B cell (primary cell): ENCODE results near the gene CPOX. TPM values are rescaled to one million over a fixed set of nuclear protein-coding genes. Genes with fewer than 3 reads are reported as not detected.

Experiments used
- ATAC-seq: fragments of 200-7000 bp; cut with Tn5 transposase; one replicate; pipeline ENCODE4 v1.10.0; 2021; ENCODE audit warnings: low read depth, mild to moderate bottlenecking, moderate number of reproducible peaks, moderate library complexity
- CTCF ChIA-PET: fragments of 350-600 bp; sonication (Branson Sonifier 250); formaldehyde crosslinking; loops from one replicate; lab custom pipeline; 2021; ENCODE audit warnings: antibody characterized with exemption, inconsistent platforms; lab: Charles Lee
- POLR2A ChIA-PET: fragments of 350-600 bp; sonication (Branson Sonifier 250); formaldehyde crosslinking; loops from one replicate; lab custom pipeline; 2021; ENCODE audit warnings: antibody characterized with exemption; lab: Charles Lee
- DNase-seq: peaks from one replicate; pipeline ENCODE4 v3.0.0; 2013
- H2AFZ ChIP-seq: 2 replicates; pipeline ENCODE4 v1.6.1; 2012; ENCODE audit warnings: mild to moderate bottlenecking, low read depth, low read length; ENCODE audit not compliant: insufficient read depth, poor library complexity, severe bottlenecking
- H3K27ac ChIP-seq, 2 donors: 1 replicate in 1 of 2; 2 replicates in 1 of 2; pipeline ENCODE4 v1.5.1; 2012 to 2013; ENCODE audit warnings: low read length in 2 of 2, mild to moderate bottlenecking in 2 of 2, moderate library complexity in 1 of 2
- H3K27me3 ChIP-seq, 4 experiments: fragments of 200-600 bp in 1 of 4; sonication (generic) in 1 of 4; replicated peaks in 1 of 4; 1 replicate in 2 of 4; 2 replicates in 2 of 4; pipeline versions ENCODE4 v1.6.1 to v1.7.0; 2013 to 2016; ENCODE audit warnings: low read length in 3 of 4, mild to moderate bottlenecking in 2 of 4, mixed read lengths in 1 of 4, moderate library complexity in 1 of 4; ENCODE audit not compliant: insufficient read depth in 4 of 4, control insufficient read depth in 3 of 4; ENCODE audit errors: control extremely low read depth in 1 of 4
- H3K36me3 ChIP-seq, 2 experiments: replicated peaks in 1 of 2; 1 replicate in 1 of 2; 2 replicates in 1 of 2; pipeline versions ENCODE4 v1.6.1 to v1.7.1; 2013; ENCODE audit warnings: low read length in 1 of 2; ENCODE audit not compliant: insufficient read depth in 2 of 2, control insufficient read depth in 1 of 2; ENCODE audit errors: control extremely low read depth in 1 of 2, extremely low read depth in 1 of 2
- H3K4me1 ChIP-seq, 2 donors: fragments of 200-600 bp in 1 of 2; sonication (generic) in 1 of 2; 1 replicate in 1 of 2; 2 replicates in 1 of 2; pipeline versions ENCODE4 v1.5.1 to v1.6.1; 2013 to 2017; ENCODE audit warnings: low read length in 2 of 2; ENCODE audit not compliant: control insufficient read depth in 2 of 2, insufficient read depth in 2 of 2
- H3K4me2 ChIP-seq: replicated peaks from 2 replicates; pipeline ENCODE3; 2012; ENCODE audit warnings: mild to moderate bottlenecking, low read depth, low read length; ENCODE audit not compliant: poor library complexity, severe bottlenecking
- H3K4me3 ChIP-seq, 5 experiments: fragments of 200-600 bp in 1 of 5; sonication (generic) in 1 of 5; 1 replicate in 3 of 5; 2 replicates in 2 of 5; pipeline versions ENCODE4 v1.5.1 to v1.7.0; 2011 to 2016; ENCODE audit warnings: low read length in 4 of 5, mild to moderate bottlenecking in 4 of 5, low read depth in 2 of 5, control low read depth in 1 of 5, moderate library complexity in 1 of 5; ENCODE audit not compliant: insufficient read depth in 1 of 5; ENCODE audit errors: control extremely low read depth in 1 of 5, extremely low read depth in 1 of 5
- H3K79me2 ChIP-seq: fragments of 200-600 bp; sonication (generic); one replicate; pipeline ENCODE4 v1.6.0; 2016; ENCODE audit warnings: low read length; ENCODE audit not compliant: control insufficient read depth, insufficient read depth
- H3K9ac ChIP-seq: fragments of 200-600 bp; sonication (generic); 2 replicates; pipeline ENCODE4 v1.6.1; 2017; ENCODE audit warnings: mild to moderate bottlenecking, low read length, moderate library complexity
- H3K9me3 ChIP-seq, 3 donors: one replicate each; pipeline versions ENCODE4 v1.6.1 to v1.7.1; 2013; ENCODE audit warnings: low read length in 2 of 3; ENCODE audit not compliant: control insufficient read depth in 2 of 3, insufficient read depth in 1 of 3; ENCODE audit errors: control extremely low read depth in 1 of 3
- H4K20me1 ChIP-seq: 2 replicates; pipeline ENCODE4 v1.6.0; 2012; ENCODE audit warnings: mild to moderate bottlenecking, low read length; ENCODE audit not compliant: insufficient read depth, control insufficient read depth, poor library complexity, severe bottlenecking
- H3K27ac Mint-ChIP-seq: one replicate; pipeline ENCODE4 v1.8.0; 2021; ENCODE audit warnings: mixed read lengths
- H3K27me3 Mint-ChIP-seq: one replicate; pipeline ENCODE4 v1.8.0; 2021; ENCODE audit warnings: mixed read lengths
- H3K4me1 Mint-ChIP-seq: one replicate; pipeline ENCODE4 v1.8.0; 2021; ENCODE audit warnings: mixed read lengths
- H3K4me3 Mint-ChIP-seq: one replicate; pipeline ENCODE4 v1.8.0; 2021; ENCODE audit warnings: mixed read lengths
- H3K9me3 Mint-ChIP-seq: one replicate; pipeline ENCODE4 v1.8.0; 2022; ENCODE audit warnings: mixed read lengths; ENCODE audit not compliant: insufficient read depth
- CTCF ChIP-seq: fragments of 200-600 bp; IDR thresholded peaks from one replicate; pipeline ENCODE4 v1.8.0; 2022; ENCODE audit warnings: antibody characterized with exemption, mild to moderate bottlenecking
- EZH2 ChIP-seq: IDR thresholded peaks from 2 replicates; pipeline ENCODE4 v1.6.1; 2012; ENCODE audit warnings: borderline replicate concordance, low read depth, mild to moderate bottlenecking, moderate library complexity, low read length; ENCODE audit not compliant: insufficient read depth, poor library complexity, severe bottlenecking
- WGBS: methylation state at CpG from one replicate; pipeline ENCODE4 v1.1.5; 2013; ENCODE audit warnings: missing lambda C conversion rate; ENCODE audit not compliant: insufficient coverage; 5-methylcytosine and 5-hydroxymethylcytosine counted together
- intact Hi-C: fragments of 100-400 bp; cut with micrococcal nuclease; formaldehyde crosslinking; loops from one replicate; pipeline ENCODE4 v1.10.0; 2022
- polyA plus RNA-seq: library from polyadenylated mRNA; depleted of rRNA; stranded (reverse); fragments of >200 nt; gene quantifications from 2 replicates; pipeline ENCODE4 v1.2.3, GENCODE V29; 2012
- total RNA-seq, 2 donors: library from RNA; stranded (reverse); fragments of 120-200 nt in 1 of 2; gene quantifications; 1 replicate in 1 of 2; 2 replicates in 1 of 2; pipeline versions ENCODE4 v1.2.3 to v1.2.4, GENCODE V29; 2013 to 2022

CPOX gene
- total and polyA plus RNA-seq, 2 donors (not counting 1 experiment from before 2014, with no cell fraction given): 6.8 to 17.5 TPM

GRCh38 chr3:98550833-98551232 lies 42.6 kb downstream of the CPOX start:
- Histone ChIP-seq H4K20me1 (no peaks in the 10 kb centered on the region), H3K27ac (no peak overlapping the region), H3K79me2 (no peaks in the 10 kb centered on the region), H2AFZ (no peak overlapping the region), H3K4me1 (peaks cover 3 to 14% of the 10 kb centered on the region in 2 donors), H3K9ac (no peak overlapping the region), H3K9me3 (peaks cover 0 to 1% (median 0%) of the 10 kb centered on the region in 3 donors), H3K4me2 (no peak overlapping the region), H3K27me3 (no peaks in the 10 kb centered on the region), H3K4me3 (no peak overlapping the region), H3K36me3 (no peaks in the 10 kb centered on the region)
- TF ChIP-seq EZH2: no peak
- TF ChIP-seq CTCF: no peak
- 100% methylated on average over 2 of the region's 3 CpGs for WGBS
- POLR2A ChIA-PET: no interaction called here
- Mint-ChIP-seq H3K4me3 (no peak overlapping the region), H3K4me1 (peaks cover 25% of the 10 kb centered on the region), H3K27ac (no peak overlapping the region), H3K27me3 (peaks cover 5% of the 10 kb centered on the region), H3K9me3 (no peaks in the 10 kb centered on the region)
- CTCF ChIA-PET: no interaction called here
- intact Hi-C loops: no loop called here
- ATAC-seq (no peak), DNase-seq (no peak)

- no peaks in the 10 kb centered on the region for H3K79me2 ChIP-seq
These were observed 44.9 kb downstream of the CPOX start for GRCh38 chr3:98548544-98548943.

More at GRCh38 chr3:98548544-98548943, 44.9 kb downstream of the CPOX start:
- H3K4me3 ChIP-seq: no peak overlapping the region
- peaks cover 3 to 12% of the 10 kb centered on the region in 2 donors for H3K4me1 ChIP-seq
- H4K20me1 ChIP-seq: no peaks in the 10 kb centered on the region
- no peaks in the 10 kb centered on the region for H3K9me3 ChIP-seq
- WGBS: no CpG with 5 or more reads among the region's 5 CpGs
- Mint-ChIP-seq H3K27ac (no peak overlapping the region), H3K4me3 (no peak overlapping the region), H3K9me3 (no peaks in the 10 kb centered on the region), H3K4me1 (peaks cover 14% of the 10 kb centered on the region), H3K27me3 (no peaks in the 10 kb centered on the region)
- no peaks in the 10 kb centered on the region for H3K27me3 ChIP-seq
- TF ChIP-seq EZH2: no peak
- no peak for TF ChIP-seq CTCF
- ATAC-seq (no peak), DNase-seq (no peak)
- ChIA-PET CTCF (no interaction called here), POLR2A (no interaction called here)
- no peak overlapping the region for H2AFZ ChIP-seq
- no peak overlapping the region for H3K27ac ChIP-seq
- H3K4me2 ChIP-seq: no peak overlapping the region
- no peak overlapping the region for H3K9ac ChIP-seq
- intact Hi-C loops: no loop called here
- no peaks in the 10 kb centered on the region for H3K36me3 ChIP-seq
